ENCODE data around the gene HBZ. TPM values are rescaled to one million over a fixed set of nuclear protein-coding genes. Genes with fewer than 3 reads are reported as not detected.

Gene HBZ
- total and polyA plus RNA-seq, 9 of the 15 experiments (the other 6 are each of a cell fraction or from before 2014, with no cell fraction given) = 58.0 to 610 (median 113) TPM

DNA sequence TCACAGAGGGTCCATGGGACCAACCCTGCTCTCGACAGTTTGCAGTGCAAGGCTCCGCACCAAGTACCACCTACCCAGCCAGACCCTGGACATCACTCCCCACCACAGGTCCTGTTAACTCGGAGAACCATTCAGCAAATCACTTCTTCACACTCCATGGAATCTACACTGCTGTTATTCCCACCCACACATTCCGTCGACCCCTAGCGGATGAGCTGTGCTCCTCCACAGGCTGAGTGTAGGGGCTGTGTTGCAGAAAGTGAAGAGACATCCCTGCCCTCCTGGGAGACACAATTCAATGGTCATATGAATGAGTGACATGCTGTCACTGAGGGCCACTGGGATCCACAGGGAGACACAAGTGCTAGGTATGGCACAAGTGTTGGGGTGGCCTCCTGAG lies 46.9 kb upstream of the HBZ start:
- Histone ChIP-seq H3K36me3 (ENCODE audit: control insufficient read depth, insufficient read depth, low read length) (peaks cover 51% of the 10 kb centered on the region; the same call in 2 of the 3 replicates), H4K20me1 (replicated peaks; ENCODE audit: control insufficient read depth, insufficient read depth, low read length) (no peaks in the 10 kb centered on the region), H3K4me2 (ENCODE audit: insufficient read depth, low read length) (peak overlapping the region; percentile 69; the same call in 1 of the 2 replicates), H3K9ac (ENCODE audit: insufficient read depth in 1 of 2, low read depth in 2 of 2, low read length in 2 of 2) (peak overlapping the region in 1 of 2 experiments; percentile 18; a peak in 1 of 4 replicates), H2AFZ (ENCODE audit: low read depth, low read length) (no peak overlapping the region), H3K4me1 (replicated peaks in 1 of 2; ENCODE audit: control insufficient read depth in 2 of 2, insufficient read depth in 2 of 2, low read length in 2 of 2) (peaks cover 29 to 53% of the 10 kb centered on the region in 2 experiments; a peak in 4 of 5 replicates), H3K27me3 (ENCODE audit: control insufficient read depth in 2 of 2, insufficient read depth in 2 of 2, low read length in 2 of 2) (no peaks in the 10 kb centered on the region), H3K9me1 (ENCODE audit: control insufficient read depth, insufficient read depth, low read length) (no peaks in the 10 kb centered on the region), H3K9me3 (replicated peaks; ENCODE audit: control insufficient read depth, insufficient read depth, low read depth, low read length) (no peaks in the 10 kb centered on the region), H3K4me3 (no peak overlapping the region), H3K27ac (ENCODE audit: extremely low read depth, low read depth, low read length) (no peak overlapping the region; the same call in 2 of the 3 replicates), H3K79me2 (ENCODE audit: control insufficient read depth, insufficient read depth, low read length) (peaks cover 7% of the 10 kb centered on the region; the same call in 1 of the 3 replicates)
- 68% methylated on average over 6 of the region's 6 CpGs for WGBS (ENCODE audit: insufficient coverage, low coverage, missing lambda C conversion rate)
- BruUV-seq (replicated peaks) = no TSS peak
- POLR2A ChIA-PET = interaction anchor here (0.7 kb wide), 3 partner anchors 32 to 75 kb away, joined by 3 to 4 read pairs (median 4); partner anchors contain the start of gene HBQ1
- ATAC-seq = peak; percentile 32; the same call in 2 of the 3 replicates
- no peak for DNase-seq (ENCODE audit: extremely low read depth in 1 of 4, low spot score in 3 of 4)
- no peak for FAIRE-seq
- CTCF ChIA-PET (ENCODE audit: low intra/inter-chr PET ratio) = interaction anchor here (0.6 kb wide), 1 partner anchor 15 kb away, joined by 3 read pairs; no protein-coding TSS in a partner anchor
- intact Hi-C loops (cut with micrococcal nuclease) = no loop called here
- in situ Hi-C loops (cut with MboI) = loop anchor here (5.0 kb wide), 1 partner anchor 77 kb away; the partner anchor contains the start of gene HBQ1
- TF ChIP-seq, protein P1, sequence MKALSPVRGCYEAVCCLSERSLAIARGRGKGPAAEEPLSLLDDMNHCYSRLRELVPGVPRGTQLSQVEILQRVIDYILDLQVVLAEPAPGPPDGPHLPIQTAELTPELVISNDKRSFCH (CRISPR knock-in tag; IDR thresholded peaks at IDR 0.05) = no peak
- TF ChIP-seq, protein P1 (tag; IDR thresholded peaks at IDR 0.05) = no peak
- TF ChIP-seq, protein P2, sequence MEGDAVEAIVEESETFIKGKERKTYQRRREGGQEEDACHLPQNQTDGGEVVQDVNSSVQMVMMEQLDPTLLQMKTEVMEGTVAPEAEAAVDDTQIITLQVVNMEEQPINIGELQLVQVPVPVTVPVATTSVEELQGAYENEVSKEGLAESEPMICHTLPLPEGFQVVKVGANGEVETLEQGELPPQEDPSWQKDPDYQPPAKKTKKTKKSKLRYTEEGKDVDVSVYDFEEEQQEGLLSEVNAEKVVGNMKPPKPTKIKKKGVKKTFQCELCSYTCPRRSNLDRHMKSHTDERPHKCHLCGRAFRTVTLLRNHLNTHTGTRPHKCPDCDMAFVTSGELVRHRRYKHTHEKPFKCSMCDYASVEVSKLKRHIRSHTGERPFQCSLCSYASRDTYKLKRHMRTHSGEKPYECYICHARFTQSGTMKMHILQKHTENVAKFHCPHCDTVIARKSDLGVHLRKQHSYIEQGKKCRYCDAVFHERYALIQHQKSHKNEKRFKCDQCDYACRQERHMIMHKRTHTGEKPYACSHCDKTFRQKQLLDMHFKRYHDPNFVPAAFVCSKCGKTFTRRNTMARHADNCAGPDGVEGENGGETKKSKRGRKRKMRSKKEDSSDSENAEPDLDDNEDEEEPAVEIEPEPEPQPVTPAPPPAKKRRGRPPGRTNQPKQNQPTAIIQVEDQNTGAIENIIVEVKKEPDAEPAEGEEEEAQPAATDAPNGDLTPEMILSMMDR (IDR thresholded peaks at IDR 0.05 in 2 of 3, conservative IDR thresholded peaks at IDR 0.05 in 1 of 3; ENCODE audit: insufficient read depth in 2 of 3, low read depth in 1 of 3, low read length in 3 of 3) = peak in 2 of 3 experiments; percentile 20 to 49; a peak in 3 of 6 replicates
- TF ChIP-seq, protein P3, sequence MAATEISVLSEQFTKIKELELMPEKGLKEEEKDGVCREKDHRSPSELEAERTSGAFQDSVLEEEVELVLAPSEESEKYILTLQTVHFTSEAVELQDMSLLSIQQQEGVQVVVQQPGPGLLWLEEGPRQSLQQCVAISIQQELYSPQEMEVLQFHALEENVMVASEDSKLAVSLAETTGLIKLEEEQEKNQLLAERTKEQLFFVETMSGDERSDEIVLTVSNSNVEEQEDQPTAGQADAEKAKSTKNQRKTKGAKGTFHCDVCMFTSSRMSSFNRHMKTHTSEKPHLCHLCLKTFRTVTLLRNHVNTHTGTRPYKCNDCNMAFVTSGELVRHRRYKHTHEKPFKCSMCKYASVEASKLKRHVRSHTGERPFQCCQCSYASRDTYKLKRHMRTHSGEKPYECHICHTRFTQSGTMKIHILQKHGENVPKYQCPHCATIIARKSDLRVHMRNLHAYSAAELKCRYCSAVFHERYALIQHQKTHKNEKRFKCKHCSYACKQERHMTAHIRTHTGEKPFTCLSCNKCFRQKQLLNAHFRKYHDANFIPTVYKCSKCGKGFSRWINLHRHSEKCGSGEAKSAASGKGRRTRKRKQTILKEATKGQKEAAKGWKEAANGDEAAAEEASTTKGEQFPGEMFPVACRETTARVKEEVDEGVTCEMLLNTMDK (IDR thresholded peaks at IDR 0.05; ENCODE audit: borderline replicate concordance, insufficient read depth, low read depth, low read length, poor library complexity, severe bottlenecking) = peak; percentile 48
- TF ChIP-seq RCOR1 (IDR thresholded peaks at IDR 0.05; ENCODE audit: borderline replicate concordance in 1 of 2, low read depth in 2 of 2, low read length in 2 of 2) = 0 out of 4 replicates have a peak, but pooled peaks of 1 of the 2 experiments have one; percentile 23
- peak; percentile 75 for TF ChIP-seq EGR1 (conservative IDR thresholded peaks at IDR 0.05)
- no peak for TF ChIP-seq HEY1 (CRISPR knock-in tag; IDR thresholded peaks at IDR 0.05; ENCODE audit: borderline replicate concordance)
- TF ChIP-seq TEAD4 (IDR thresholded peaks at IDR 0.05; ENCODE audit: low read length) = 0 out of 2 replicates have a peak, but pooled peaks have one; percentile 29
- no peak for TF ChIP-seq TEAD4 (CRISPR knock-in tag; IDR thresholded peaks at IDR 0.05; ENCODE audit: borderline replicate concordance)
- 0 out of 4 replicates have a peak, but pooled peaks of 1 of the 2 experiments have one; percentile 38 for TF ChIP-seq KDM1A (IDR thresholded peaks at IDR 0.05)
- TF ChIP-seq SMARCA4 (IDR thresholded peaks at IDR 0.05) = no peak
